Peyer's patch (tissue), 4 donors: ENCODE data around the gene LIPE.

Source experiments
- POLR2A ChIP-seq, 2 donors: fragments of 450-650 bp; IDR thresholded peaks; one replicate each; pipeline ENCODE4 v1.5.1; 2017; ENCODE audit warnings: antibody characterized with exemption in 2 of 2, mild to moderate bottlenecking in 2 of 2, moderate library complexity in 2 of 2
- TF ChIP-seq, protein P1 (sequence below), 6 experiments: fragments of 450-650 bp in 4 of 6; fragments of 200-600 bp in 2 of 6; sonication (generic) in 1 of 6; IDR thresholded peaks; one replicate each; pipeline ENCODE4 v1.5.1; 2017 to 2019; ENCODE audit warnings: antibody characterized with exemption in 6 of 6, mild to moderate bottlenecking in 3 of 6, moderate library complexity in 1 of 6

DNA sequence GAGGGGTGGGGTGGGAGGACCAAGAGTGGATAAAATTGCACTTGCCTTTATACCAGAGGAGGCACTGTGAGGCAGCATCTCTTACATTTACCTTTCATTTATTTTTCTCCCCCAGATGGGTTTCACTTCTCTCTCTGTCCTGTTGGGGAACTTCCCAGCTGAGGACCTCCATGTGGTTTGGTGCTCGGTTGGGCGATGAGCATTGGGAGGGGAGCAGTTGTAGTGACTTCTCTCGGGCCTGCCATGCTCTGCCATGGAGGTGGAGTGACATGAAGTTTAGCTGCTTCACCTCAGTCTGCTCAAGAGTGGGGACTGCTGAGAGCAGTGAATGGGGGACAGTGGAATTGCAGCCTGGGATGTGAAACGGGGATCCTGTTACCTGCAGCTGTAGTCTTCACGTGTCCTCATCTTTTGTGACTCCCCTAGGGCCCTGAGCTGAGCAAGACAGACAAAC, 38.7 kb upstream of the LIPE start:
- TF ChIP-seq, protein P1, sequence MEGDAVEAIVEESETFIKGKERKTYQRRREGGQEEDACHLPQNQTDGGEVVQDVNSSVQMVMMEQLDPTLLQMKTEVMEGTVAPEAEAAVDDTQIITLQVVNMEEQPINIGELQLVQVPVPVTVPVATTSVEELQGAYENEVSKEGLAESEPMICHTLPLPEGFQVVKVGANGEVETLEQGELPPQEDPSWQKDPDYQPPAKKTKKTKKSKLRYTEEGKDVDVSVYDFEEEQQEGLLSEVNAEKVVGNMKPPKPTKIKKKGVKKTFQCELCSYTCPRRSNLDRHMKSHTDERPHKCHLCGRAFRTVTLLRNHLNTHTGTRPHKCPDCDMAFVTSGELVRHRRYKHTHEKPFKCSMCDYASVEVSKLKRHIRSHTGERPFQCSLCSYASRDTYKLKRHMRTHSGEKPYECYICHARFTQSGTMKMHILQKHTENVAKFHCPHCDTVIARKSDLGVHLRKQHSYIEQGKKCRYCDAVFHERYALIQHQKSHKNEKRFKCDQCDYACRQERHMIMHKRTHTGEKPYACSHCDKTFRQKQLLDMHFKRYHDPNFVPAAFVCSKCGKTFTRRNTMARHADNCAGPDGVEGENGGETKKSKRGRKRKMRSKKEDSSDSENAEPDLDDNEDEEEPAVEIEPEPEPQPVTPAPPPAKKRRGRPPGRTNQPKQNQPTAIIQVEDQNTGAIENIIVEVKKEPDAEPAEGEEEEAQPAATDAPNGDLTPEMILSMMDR (IDR thresholded peaks at IDR 0.05), result peak in 2 of 6 experiments; percentile 20 to 23
- no peak for TF ChIP-seq POLR2A (IDR thresholded peaks at IDR 0.05)
